BLaER1 treated with 17β-estradiol and CSF1 and Interleukin-3, amounts not matched to agents 10 nM and 100 nM (cell line): ENCODE data around the gene DISP2.
A peak's percentile ranks its signal among the peaks of the same experiment; 100 is the strongest.

ENCODE experiments used
- H3K27ac ChIP-seq, 11 experiments: shearing (Covaris generic); formaldehyde crosslinking; 2 replicates each; pipeline ENCODE4 v1.8.1; 2022
- H3K27me3 ChIP-seq, 11 experiments: shearing (Covaris generic); formaldehyde crosslinking; 2 replicates each; pipeline ENCODE4 v1.8.1; 2022
- H3K36me3 ChIP-seq, 11 experiments: shearing (Covaris generic); formaldehyde crosslinking; 2 replicates each; pipeline ENCODE4 v1.8.1; 2022
- H3K4me1 ChIP-seq, 10 experiments: shearing (Covaris generic); formaldehyde crosslinking; 2 replicates each; pipeline ENCODE4 v1.8.1; 2022
- H3K4me2 ChIP-seq, 11 experiments: shearing (Covaris generic); formaldehyde crosslinking; 2 replicates each; pipeline ENCODE4 v1.8.1; 2022
- H3K4me3 ChIP-seq, 10 experiments: shearing (Covaris generic); formaldehyde crosslinking; 2 replicates each; pipeline ENCODE4 v1.8.1; 2022
- H3K9ac ChIP-seq, 11 experiments: shearing (Covaris generic); formaldehyde crosslinking; 2 replicates each; pipeline ENCODE4 v1.8.1; 2022
- H3K9me3 ChIP-seq, 11 experiments: shearing (Covaris generic); formaldehyde crosslinking; replicated peaks in 1 of 11; 2 replicates each; pipeline ENCODE4 v1.8.1; 2022
- H4K20me1 ChIP-seq, 11 experiments: shearing (Covaris generic); formaldehyde crosslinking; 2 replicates each; pipeline ENCODE4 v1.8.1; 2022
- Cebpa-rat ChIP-seq, 11 experiments: shearing (Covaris generic); IDR thresholded peaks; 2 replicates each; pipeline ENCODE4 v1.8.1; 2022

Gene DISP2

DNA sequence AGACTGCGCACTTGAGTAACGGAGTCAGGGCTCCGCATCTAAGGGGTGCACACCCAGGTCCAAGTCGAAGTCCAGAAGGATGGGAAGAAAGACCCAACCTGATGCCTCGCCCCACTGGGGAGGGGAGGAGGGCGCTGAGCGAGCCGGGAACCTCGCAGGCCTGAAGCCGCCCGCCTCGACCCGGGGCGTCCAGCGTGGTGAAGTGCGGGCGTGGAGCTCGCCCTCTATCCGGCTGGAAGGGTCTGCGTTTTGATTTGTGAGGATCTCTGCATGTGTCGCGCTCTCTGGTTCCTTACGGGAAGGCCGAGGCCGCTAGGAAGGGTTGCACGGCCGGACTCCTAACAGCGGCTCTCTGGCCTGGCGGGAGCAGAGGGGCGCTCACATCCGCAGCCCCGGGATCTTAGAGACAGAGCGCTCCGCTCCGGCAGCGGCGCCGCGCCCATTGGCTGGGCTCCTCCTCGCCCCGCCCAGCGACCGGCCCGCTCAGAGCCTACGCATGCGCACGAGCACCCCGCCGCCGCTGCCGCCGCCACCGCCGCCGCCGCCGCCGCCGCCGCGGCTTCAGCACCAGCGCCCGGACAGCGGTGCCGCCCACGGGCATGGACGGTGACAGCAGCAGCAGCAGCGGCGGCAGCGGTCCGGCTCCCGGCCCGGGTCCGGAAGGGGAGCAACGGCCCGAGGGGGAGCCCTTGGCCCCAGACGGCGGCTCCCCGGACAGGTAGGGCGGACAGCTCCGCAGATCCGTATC lies at the start of gene DISP2:
DISP2 (plus strand) TSS at position 497 of the 748 bp plus-strand sequence; CDS start at position 600, 103 bp downstream.
- H3K4me2 ChIP-seq = peak within 1 kb of the TSS; percentile 81 to 99 (median 97)

DNA sequence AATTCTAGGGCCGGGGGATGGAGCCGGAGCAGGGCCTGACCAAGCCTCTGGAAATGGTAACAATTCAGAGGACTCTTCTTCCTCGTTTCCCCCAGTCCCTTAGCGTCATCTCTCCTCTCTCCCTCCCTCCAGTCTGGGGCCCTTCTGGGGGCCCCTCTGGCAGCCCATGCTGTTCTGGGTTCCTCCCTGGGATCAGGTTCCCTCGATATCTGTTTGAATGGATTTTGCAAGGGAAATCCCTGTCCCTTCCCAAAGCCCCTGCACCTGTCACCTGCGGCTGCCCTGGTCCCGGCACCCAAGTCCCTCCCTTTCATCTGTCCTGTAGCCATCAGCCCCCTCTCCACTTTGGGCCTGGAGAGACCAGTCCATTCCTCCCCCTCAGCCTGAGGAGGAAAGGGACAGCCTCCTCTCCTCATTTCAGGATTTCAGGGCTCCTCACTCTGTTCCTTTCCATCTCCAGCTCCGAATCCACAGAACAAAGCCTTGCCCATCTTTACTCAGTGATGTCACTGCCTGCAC lies 48.6 kb upstream of the DISP2 start:
- Histone ChIP-seq H3K4me3 (peak overlapping the region in 7 of 10 experiments; percentile 57 to 83 (median 66); a peak in 12 of 20 replicates), H3K9ac (peak overlapping the region; percentile 7 to 86 (median 84); a peak in 17 of 22 replicates), H3K9me3 (no peaks in the 10 kb centered on the region), H3K27ac (peak overlapping the region in 10 of 11 experiments; percentile 85 to 94 (median 92); a peak in 20 of 22 replicates), H3K36me3 (peaks cover 0 to 14% (median 2%) of the 10 kb centered on the region in 11 experiments; a peak in 9 of 22 replicates), H3K4me1 (peaks cover 45 to 78% (median 65%) of the 10 kb centered on the region in 10 experiments), H3K4me2 (peak overlapping the region; percentile 91 to 100 (median 98)), H3K27me3 (peaks cover 0 to 10% (median 0%) of the 10 kb centered on the region in 11 experiments; a peak in 3 of 22 replicates), H4K20me1 (peaks cover 0 to 24% (median 7%) of the 10 kb centered on the region in 11 experiments; a peak in 12 of 22 replicates)
- no peak for TF ChIP-seq Cebpa-rat (IDR thresholded peaks at IDR 0.05)

More for the DNA sequence above, at the start of gene DISP2:
- H3K9me3 ChIP-seq = no peaks in the 10 kb centered on the region
- peak within 1 kb of the TSS; percentile 51 to 78 (median 66) for H3K4me3 ChIP-seq
- H4K20me1 ChIP-seq = peaks cover 0 to 39% (median 14%) of the 10 kb centered on the region in 11 experiments; a peak in 13 of 22 replicates
- no peak within 1 kb of the TSS for H3K27ac ChIP-seq
- no peaks in the 10 kb centered on the region for H3K36me3 ChIP-seq
- no peak for TF ChIP-seq Cebpa-rat (IDR thresholded peaks at IDR 0.05)
- H3K9ac ChIP-seq = peak within 1 kb of the TSS in 9 of 11 experiments; percentile 13 to 58 (median 44); a peak in 11 of 22 replicates
- no peaks in the 10 kb centered on the region; a peak in 3 of 22 replicates for H3K27me3 ChIP-seq
- H3K4me1 ChIP-seq = peaks cover 10 to 34% (median 25%) of the 10 kb centered on the region in 10 experiments

DNA sequence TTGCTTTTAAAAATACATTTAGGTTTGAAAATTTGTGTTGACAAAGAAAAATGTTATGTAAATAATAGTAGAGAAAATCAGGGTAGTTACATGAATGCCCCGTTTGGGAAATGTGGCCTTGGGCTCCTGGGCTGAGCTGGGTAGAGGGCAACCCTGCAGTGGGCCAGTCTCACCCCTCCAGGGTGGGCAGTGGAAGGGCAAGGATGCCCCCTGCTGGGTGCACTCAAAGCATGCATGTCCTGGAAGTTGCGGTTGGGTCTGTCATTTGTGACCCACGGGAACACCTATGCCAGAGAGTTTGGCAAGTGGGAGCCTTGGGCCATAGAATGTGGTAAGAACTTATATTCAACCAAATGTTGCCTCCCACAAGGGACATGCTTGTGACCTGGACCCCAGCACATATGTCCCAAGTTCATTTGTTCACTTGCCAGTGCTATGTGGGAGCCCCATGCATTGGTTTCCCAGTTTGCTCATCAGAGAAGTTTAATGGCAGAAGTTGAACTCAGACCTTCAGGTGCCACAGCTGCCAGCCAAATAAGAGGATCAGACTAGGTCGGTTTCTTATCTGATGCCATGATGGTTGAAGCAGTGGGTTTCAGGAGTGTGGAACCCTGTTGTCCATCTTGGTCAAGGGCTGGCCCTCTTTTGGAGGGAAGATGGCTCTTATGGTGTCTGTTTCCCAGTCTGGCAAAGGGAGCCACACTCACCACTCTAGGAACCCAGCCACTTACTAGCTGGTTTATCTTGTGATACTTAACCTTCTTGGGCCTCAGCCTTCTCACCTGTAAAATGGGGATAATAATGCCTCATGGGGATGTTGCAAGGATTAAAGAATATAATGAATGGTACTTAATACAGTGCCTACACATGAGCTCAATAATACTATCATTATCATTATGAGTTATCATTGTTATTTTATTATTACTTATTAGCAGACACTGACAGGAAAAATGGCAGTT lies 47.7 kb upstream of the DISP2 start:
- Histone ChIP-seq H3K4me3 (peak overlapping the region in 1 of 10 experiments; percentile 81; a peak in 1 of 20 replicates), H3K27ac (peak overlapping the region in 5 of 11 experiments; percentile 86 to 93 (median 90); a peak in 6 of 22 replicates), H4K20me1 (peaks cover 0 to 15% (median 4%) of the 10 kb centered on the region in 11 experiments; a peak in 10 of 22 replicates)

DNA sequence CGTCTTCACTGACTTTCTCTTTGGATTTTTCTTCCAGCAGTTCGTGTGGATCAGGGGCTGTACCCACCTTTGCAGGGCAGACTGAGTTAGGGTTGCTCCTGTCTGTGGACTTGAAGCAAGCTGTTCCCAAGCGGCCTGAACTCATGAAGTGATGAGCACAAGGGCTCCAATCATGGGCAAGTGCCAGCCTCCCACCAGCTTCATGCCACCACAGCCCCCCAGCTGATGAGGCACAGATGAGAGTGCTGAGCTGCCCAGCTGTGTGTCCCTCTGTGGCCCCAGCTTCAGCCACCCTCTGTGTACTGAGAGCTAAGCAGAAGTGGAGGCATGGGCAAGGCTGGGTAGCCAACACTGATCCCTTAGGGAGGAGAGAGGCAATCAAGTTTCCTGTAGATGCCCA lies 47.0 kb upstream of the DISP2 start:
- peak overlapping the region in 8 of 11 experiments; percentile 2 to 43 (median 14); a peak in 8 of 22 replicates for H3K4me2 ChIP-seq
- H4K20me1 ChIP-seq = peaks cover 0 to 8% (median 4%) of the 10 kb centered on the region in 11 experiments; a peak in 7 of 22 replicates
- H3K9me3 ChIP-seq = no peaks in the 10 kb centered on the region
- H3K9ac ChIP-seq = peak overlapping the region in 1 of 11 experiments; percentile 12; a peak in 1 of 22 replicates
- TF ChIP-seq Cebpa-rat (IDR thresholded peaks at IDR 0.05) = no peak
- peaks cover 0 to 11% (median 0%) of the 10 kb centered on the region in 11 experiments; a peak in 4 of 22 replicates for H3K27me3 ChIP-seq
- H3K27ac ChIP-seq = no peak overlapping the region
- H3K4me3 ChIP-seq = no peak overlapping the region
- no peaks in the 10 kb centered on the region for H3K36me3 ChIP-seq
- peaks cover 41 to 67% (median 57%) of the 10 kb centered on the region in 10 experiments for H3K4me1 ChIP-seq

More for the DNA sequence above, 47.7 kb upstream of the DISP2 start:
- Histone ChIP-seq H3K4me1 (peaks cover 45 to 74% (median 64%) of the 10 kb centered on the region in 10 experiments), H3K9ac (peak overlapping the region in 5 of 11 experiments; percentile 79 to 86 (median 86); a peak in 4 of 22 replicates), H3K36me3 (peaks cover 0 to 7% (median 0%) of the 10 kb centered on the region in 11 experiments; a peak in 6 of 22 replicates), H3K4me2 (peak overlapping the region in 10 of 11 experiments; percentile 91 to 100 (median 98); a peak in 17 of 22 replicates), H3K9me3 (no peaks in the 10 kb centered on the region), H3K27me3 (peaks cover 0 to 11% (median 0%) of the 10 kb centered on the region in 11 experiments; a peak in 4 of 22 replicates)
- TF ChIP-seq Cebpa-rat (IDR thresholded peaks at IDR 0.05) = no peak

DNA sequence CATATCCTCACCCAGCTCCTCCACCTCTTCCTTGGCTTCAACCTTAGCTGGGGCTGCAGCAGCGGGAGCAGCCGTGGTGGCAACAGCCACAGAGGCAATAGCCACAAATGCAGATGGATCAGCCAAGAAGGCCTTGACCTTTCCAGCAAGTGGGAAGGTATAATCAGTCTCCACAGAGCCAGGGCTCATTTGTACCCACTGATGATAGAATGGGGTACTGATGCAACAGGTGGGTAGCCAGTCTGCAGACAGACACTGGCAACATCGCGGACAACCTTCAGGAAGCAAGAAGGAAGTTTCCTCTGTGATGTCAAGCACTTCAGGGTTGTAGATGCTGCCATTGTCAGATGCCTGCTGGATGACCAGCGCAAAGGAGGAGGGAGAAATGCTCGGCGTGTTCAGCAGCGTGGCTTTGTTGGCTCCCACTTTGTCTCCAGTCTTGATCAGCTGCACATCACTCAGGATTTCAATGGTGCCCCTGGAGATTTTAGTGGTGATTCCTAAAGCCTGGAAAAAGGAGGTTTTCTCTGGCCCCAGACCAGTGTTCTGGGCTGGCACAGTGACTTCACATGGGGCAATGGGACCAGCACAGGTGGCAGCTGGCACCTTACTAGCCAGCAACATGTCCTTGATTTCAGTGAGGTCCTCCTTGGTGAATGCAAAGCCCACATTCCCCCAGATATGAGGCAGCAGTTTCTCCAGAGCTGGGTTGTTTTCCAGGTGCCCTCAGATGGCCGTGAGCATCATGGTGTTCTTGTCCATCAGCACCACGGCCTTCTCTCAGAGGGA lies 45.5 kb upstream of the DISP2 start:
- Histone ChIP-seq H3K36me3 (no peaks in the 10 kb centered on the region), H3K4me1 (peaks cover 33 to 69% (median 56%) of the 10 kb centered on the region in 10 experiments), H3K9ac (no peak overlapping the region), H3K27me3 (peaks cover 0 to 11% (median 0%) of the 10 kb centered on the region in 11 experiments; a peak in 4 of 22 replicates), H3K4me2 (no peak overlapping the region), H3K27ac (no peak overlapping the region), H3K9me3 (no peaks in the 10 kb centered on the region), H3K4me3 (no peak overlapping the region), H4K20me1 (no peaks in the 10 kb centered on the region)
- no peak for TF ChIP-seq Cebpa-rat (IDR thresholded peaks at IDR 0.05)

- Histone ChIP-seq H3K36me3 (no peaks in the 10 kb centered on the region), H3K27ac (no peak overlapping the region), H3K9ac (peak overlapping the region in 2 of 11 experiments; percentile 9 to 34; a peak in 1 of 22 replicates), H3K4me1 (peaks cover 26 to 69% (median 50%) of the 10 kb centered on the region in 10 experiments), H4K20me1 (no peaks in the 10 kb centered on the region), H3K27me3 (peaks cover 0 to 11% (median 0%) of the 10 kb centered on the region in 11 experiments; a peak in 4 of 22 replicates), H3K9me3 (no peaks in the 10 kb centered on the region), H3K4me2 (peak overlapping the region in 9 of 11 experiments; percentile 3 to 71 (median 32); a peak in 14 of 22 replicates), H3K4me3 (no peak overlapping the region)
- TF ChIP-seq Cebpa-rat (IDR thresholded peaks at IDR 0.05) = no peak
These were observed 44.3 kb upstream of the DISP2 start for GRCh38 chr15:40313531-40314398.
